HG03135 (cell line): ENCODE measurements around the gene ZBTB16.
"Not testable (repeated sequence)": the region's sequence is repeated elsewhere in the genome, so short reads cannot be mapped to it uniquely, and the experiment has no call there.

ENCODE experiments used
- ATAC-seq: cut with Tn5 transposase; IDR thresholded peaks from one replicate; pipeline ENCODE4 v1.9.1; 2021; ENCODE audit warnings: mild to moderate bottlenecking, moderate library complexity; ENCODE audit not compliant: unreplicated experiment

ZBTB16 gene

GRCh38 chr11:114040706-114041211 is 18.8 kb upstream of the ZBTB16 start:
- no peak for ATAC-seq

GRCh38 chr11:114042234-114042633 is 17.3 kb upstream of the ZBTB16 start:
- no peak for ATAC-seq

- no peak for ATAC-seq
Measured at GRCh38 chr11:114044042-114044871, 15.3 kb upstream of the ZBTB16 start.

- no peak for ATAC-seq
Measured at GRCh38 chr11:114047327-114047726, 12.2 kb upstream of the ZBTB16 start.

GRCh38 chr11:114049050-114049449 is 10.5 kb upstream of the ZBTB16 start:
- no peak for ATAC-seq

GRCh38 chr11:114049766-114050165 is 9.7 kb upstream of the ZBTB16 start:
- not testable (repeated sequence) for ATAC-seq

GRCh38 chr11:114050258-114050927 is 9.1 kb upstream of the ZBTB16 start:
- no peak for ATAC-seq

- ATAC-seq, result no peak
Measured at GRCh38 chr11:114051558-114051957, 8.0 kb upstream of the ZBTB16 start.

GRCh38 chr11:114052160-114052559 is 7.4 kb upstream of the ZBTB16 start:
- no peak for ATAC-seq

- ATAC-seq, result no peak
Measured at GRCh38 chr11:114053406-114053805, 6.1 kb upstream of the ZBTB16 start.

- no peak for ATAC-seq
Measured at GRCh38 chr11:114054806-114055205, 4.7 kb upstream of the ZBTB16 start.

- no peak for ATAC-seq
Measured at GRCh38 chr11:114056409-114056808, 3.1 kb upstream of the ZBTB16 start.

GRCh38 chr11:114057147-114057546 is 2.4 kb upstream of the ZBTB16 start:
- ATAC-seq, result no peak

GRCh38 chr11:114057605-114058004 is 1.9 kb upstream of the ZBTB16 start:
- ATAC-seq, result no peak

- no peak for ATAC-seq
Measured at GRCh38 chr11:114058026-114058706, 1.3 kb upstream of the ZBTB16 start.

GRCh38 chr11:114058871-114059277 is 637 bp upstream of the ZBTB16 start:
- no peak for ATAC-seq

GRCh38 chr11:114059984-114060391 is 477 bp downstream of the ZBTB16 start:
- no peak for ATAC-seq

- ATAC-seq, result no peak
Measured at GRCh38 chr11:114060392-114061047, 1.0 kb downstream of the ZBTB16 start.

- ATAC-seq, result no peak
Measured at GRCh38 chr11:114061048-114061680, 1.7 kb downstream of the ZBTB16 start.

- ATAC-seq, result no peak
Measured at GRCh38 chr11:114061681-114062049, 2.2 kb downstream of the ZBTB16 start.

- no peak for ATAC-seq
Measured at GRCh38 chr11:114062272-114062671, 2.8 kb downstream of the ZBTB16 start.
